GM21723 (cell line): ENCODE data around the gene KLF2.

Source experiments
- ATAC-seq: cut with Tn5 transposase; IDR thresholded peaks from one replicate; pipeline ENCODE4 v1.9.1; 2021; ENCODE audit warnings: mild to moderate bottlenecking, moderate library complexity; ENCODE audit not compliant: unreplicated experiment

KLF2 gene

GRCh38 chr19:16363133-16363851, 38.7 kb downstream of the KLF2 start:
- ATAC-seq = no peak

- ATAC-seq = no peak
These were observed 39.2 kb downstream of the KLF2 start for GRCh38 chr19:16363852-16364230.

GRCh38 chr19:16364231-16364865, 39.7 kb downstream of the KLF2 start:
- no peak for ATAC-seq

- ATAC-seq = no peak
These were observed 40.8 kb downstream of the KLF2 start for GRCh38 chr19:16365300-16365996.

GRCh38 chr19:16366056-16366432, 41.4 kb downstream of the KLF2 start:
- no peak for ATAC-seq

GRCh38 chr19:16366433-16367260, 42.0 kb downstream of the KLF2 start:
- ATAC-seq = peak; percentile 41

- ATAC-seq = peak; percentile 41
These were observed 42.6 kb downstream of the KLF2 start for GRCh38 chr19:16367261-16367683.

- ATAC-seq = no peak
These were observed 44.0 kb downstream of the KLF2 start for GRCh38 chr19:16368385-16369305.

GRCh38 chr19:16369306-16369663, 44.7 kb downstream of the KLF2 start:
- no peak for ATAC-seq

- ATAC-seq = no peak
These were observed 45.3 kb downstream of the KLF2 start for GRCh38 chr19:16369664-16370576.

- no peak for ATAC-seq
These were observed 46.2 kb downstream of the KLF2 start for GRCh38 chr19:16370641-16371391.

GRCh38 chr19:16371540-16371986, 46.9 kb downstream of the KLF2 start:
- ATAC-seq = peak; percentile 69

- no peak for ATAC-seq
These were observed 47.7 kb downstream of the KLF2 start for GRCh38 chr19:16372065-16372915.

- no peak for ATAC-seq
These were observed 48.5 kb downstream of the KLF2 start for GRCh38 chr19:16373079-16373478.

GRCh38 chr19:16373532-16373931, 48.9 kb downstream of the KLF2 start:
- no peak for ATAC-seq

- ATAC-seq = no peak
These were observed 49.4 kb downstream of the KLF2 start for GRCh38 chr19:16373989-16374388.

GRCh38 chr19:16374436-16374835, 49.8 kb downstream of the KLF2 start:
- no peak for ATAC-seq
